Transverse colon (tissue), 4 donors: ENCODE measurements around the gene PAOX. TPM values are rescaled to one million over a fixed set of nuclear protein-coding genes. Genes with fewer than 3 reads are reported as not detected.

Experiments
- DNase-seq: peaks from one replicate; pipeline ENCODE4 v3.0.0-alpha.2; 2019
- H3K27ac ChIP-seq, 4 donors: fragments of 200-600 bp; sonication (generic); 2 replicates each; pipeline ENCODE4 v1.5.1; 2016 to 2018; ENCODE audit warnings: inconsistent platforms in 4 of 4
- H3K27me3 ChIP-seq: fragments of 200-600 bp; sonication (generic); 2 replicates; pipeline ENCODE4 v1.5.1; 2017; ENCODE audit warnings: inconsistent platforms
- H3K36me3 ChIP-seq, 4 donors: fragments of 200-600 bp; sonication (generic); 2 replicates each; pipeline ENCODE4 v1.5.1; 2017 to 2019; ENCODE audit warnings: inconsistent platforms in 4 of 4
- H3K4me1 ChIP-seq, 4 donors: fragments of 200-600 bp; sonication (generic); 2 replicates each; pipeline ENCODE4 v1.5.1; 2017 to 2020; ENCODE audit warnings: inconsistent platforms in 4 of 4
- H3K4me3 ChIP-seq, 4 donors: fragments of 200-600 bp; sonication (generic); 1 replicate in 1 of 4; 2 replicates in 3 of 4; pipeline versions ENCODE4 v1.5.1 to v1.6.1; 2017 to 2019; ENCODE audit warnings: inconsistent platforms in 4 of 4
- H3K9me3 ChIP-seq, 2 donors: fragments of 200-600 bp; sonication (generic); 2 replicates each; pipeline ENCODE4 v1.5.1; 2017 to 2019; ENCODE audit warnings: inconsistent platforms in 2 of 2
- CTCF ChIP-seq, 5 experiments: fragments of 200-600 bp in 3 of 5; fragments of 450-650 bp in 2 of 5; sonication (generic) in 3 of 5; IDR thresholded peaks; 1 replicate in 2 of 5; 2 replicates in 3 of 5; pipeline ENCODE4 v1.5.1; 2016 to 2017; ENCODE audit warnings: antibody characterized with exemption in 5 of 5, inconsistent platforms in 3 of 5, mild to moderate bottlenecking in 2 of 5, moderate library complexity in 1 of 5
- EP300 ChIP-seq: sonication (generic); formaldehyde crosslinking; IDR thresholded peaks from one replicate; pipeline ENCODE4 v1.6.1; 2017; ENCODE audit warnings: antibody characterized with exemption, low read depth
- POLR2A ChIP-seq: fragments of 450-650 bp; IDR thresholded peaks from one replicate; pipeline ENCODE4 v1.6.1; 2016; ENCODE audit warnings: antibody characterized with exemption, mild to moderate bottlenecking, moderate library complexity
- POLR2AphosphoS5 ChIP-seq, 3 donors: sonication (generic); formaldehyde crosslinking; IDR thresholded peaks; one replicate each; pipeline ENCODE4 v1.6.1; 2016; ENCODE audit warnings: antibody characterized with exemption in 3 of 3
- WGBS, 2 donors: methylation state at CpG; one replicate each; pipeline ENCODE4 v1.1.5; 2018; ENCODE audit warnings: low coverage in 1 of 2; 5-methylcytosine and 5-hydroxymethylcytosine counted together
- in situ Hi-C, 4 donors: fragments of 200-750 bp; cut with MboI; loops; one replicate each; pipeline versions ENCODE4 v1.15.0 to v1.15.1; 2017; ENCODE audit warnings: low sequenced_read_pairs in 3 of 4, low pct_ligation_motif_present in 1 of 4, low pct_unique_long_range_greater_than_20kb in 1 of 4
- intact Hi-C: fragments of 100-400 bp; cut with DNase I; formaldehyde crosslinking; loops from one replicate; pipeline ENCODE4 v1.15.1; 2023; ENCODE audit warnings: low total_unique reads
- total RNA-seq, 4 donors: library from RNA; depleted of rRNA; stranded (reverse); fragments of >200 nt; gene quantifications; one replicate each; pipeline ENCODE4 v1.1.0, GENCODE V29; 2016

PAOX gene
- total RNA-seq, 4 donors from 2014 or later = 11.3 to 32.4 (median 17.1) TPM

- Histone ChIP-seq H3K27ac (peak overlapping the region; percentile 88 to 91 (median 90)), H3K36me3 (peaks cover 0 to 2% (median under 1%) of the 10 kb centered on the region in 4 donors), H3K4me3 (peak overlapping the region in 3 of 4 donors; percentile 74 to 93 (median 81)), H3K9me3 (no peaks in the 10 kb centered on the region), H3K4me1 (peaks cover 5 to 16% (median 8%) of the 10 kb centered on the region in 4 donors), H3K27me3 (no peaks in the 10 kb centered on the region)
- WGBS, 2 donors = 4 to 37% methylated on average over 12 to 27 of the region's 27 CpGs
- in situ Hi-C loops = no loop called here
- intact Hi-C loops = no loop called here
- TF ChIP-seq EP300 = no peak
- no peak for TF ChIP-seq POLR2A
- no peak for TF ChIP-seq CTCF (IDR thresholded peaks at IDR 0.05)
- DNase-seq = no peak
Observed at GRCh38 chr10:133393401-133394063, 14.5 kb downstream of the PAOX start.

- Histone ChIP-seq H3K9me3 (no peaks in the 10 kb centered on the region), H3K4me3 (peak within 1 kb of the TSS; percentile 65 to 93 (median 78)), H3K36me3 (peaks cover 0 to 8% (median 3%) of the 10 kb centered on the region in 4 donors), H3K4me1 (peaks cover 5 to 16% (median 8%) of the 10 kb centered on the region in 4 donors), H3K27ac (peak within 1 kb of the TSS; percentile 88 to 91 (median 90)), H3K27me3 (no peaks in the 10 kb centered on the region)
- in situ Hi-C loops = no loop called here
- TF ChIP-seq EP300 = no peak
- peak; percentile 78 for TF ChIP-seq POLR2A
- peak in 4 of 5 experiments; percentile 25 to 60 (median 28) for TF ChIP-seq CTCF (IDR thresholded peaks at IDR 0.05)
- peak; percentile 84 to 94 (median 87) for TF ChIP-seq POLR2AphosphoS5 (IDR thresholded peaks at IDR 0.05)
- 0 to 1% methylated on average over 1 to 56 of the region's 69 CpGs for WGBS, 2 donors
- intact Hi-C loops = no loop called here
- peak; percentile 97 for DNase-seq
Observed at GRCh38 chr10:133394064-133394663, 15.1 kb downstream of the PAOX start, which contains the start of gene MTG1. MTG1 (plus strand) TSS chr10:133394157; CDS start chr10:133394221, 64 bp downstream.

GRCh38 chr10:133394801-133395221 lies 15.7 kb downstream of the PAOX start:
- DNase-seq = no peak

More at GRCh38 chr10:133394801-133395221, 15.7 kb downstream of the PAOX start:
- Histone ChIP-seq H3K27me3 (no peaks in the 10 kb centered on the region), H3K4me1 (peaks cover 5 to 16% (median 8%) of the 10 kb centered on the region in 4 donors), H3K4me3 (peak overlapping the region; percentile 65 to 93 (median 78)), H3K9me3 (no peaks in the 10 kb centered on the region), H3K36me3 (peaks cover 0 to 13% (median 5%) of the 10 kb centered on the region in 4 donors), H3K27ac (peak overlapping the region; percentile 88 to 91 (median 90))
- in situ Hi-C loops = no loop called here
- TF ChIP-seq CTCF (IDR thresholded peaks at IDR 0.05) (no peak), POLR2AphosphoS5 (IDR thresholded peaks at IDR 0.05) (no peak), POLR2A (no peak), EP300 (no peak)
- 24% methylated on average over 21 of the region's 21 CpGs; no CpG with 5 or more reads in 1 of the 2 donors for WGBS, 2 donors
- intact Hi-C loops = no loop called here
